MM.1S (cell line): ENCODE results near the gene CIT.

Experiments used
- DNase-seq: peaks from one replicate; pipeline ENCODE4 v3.0.0-alpha.2; 2015
- H2AFZ ChIP-seq: fragments of 300-600 bp; sonication (generic); 2 replicates; pipeline ENCODE4 v1.6.0; 2016; ENCODE audit warnings: antibody characterized with exemption, low read length
- H3F3A ChIP-seq: fragments of 300-600 bp; sonication (generic); 2 replicates; pipeline ENCODE4 v1.6.1; 2016; ENCODE audit warnings: mild to moderate bottlenecking, antibody characterized with exemption, low read length, moderate library complexity, mixed read lengths; ENCODE audit not compliant: insufficient read depth
- H3K27ac ChIP-seq: fragments of 300-600 bp; sonication (generic); 2 replicates; pipeline ENCODE4 v1.5.1; 2016; ENCODE audit warnings: mild to moderate bottlenecking, low read length
- H3K27me3 ChIP-seq: fragments of 300-600 bp; sonication (generic); replicated peaks from 2 replicates; pipeline ENCODE4 v1.6.0; 2016; ENCODE audit warnings: low read length; ENCODE audit not compliant: insufficient read depth
- H3K36me3 ChIP-seq: fragments of 300-600 bp; sonication (generic); replicated peaks from 2 replicates; pipeline ENCODE4 v1.6.1; 2016; ENCODE audit warnings: mild to moderate bottlenecking, low read length, mixed read lengths; ENCODE audit not compliant: insufficient read depth
- H3K4me1 ChIP-seq: fragments of 300-600 bp; sonication (generic); 2 replicates; pipeline ENCODE4 v1.6.1; 2016; ENCODE audit warnings: low read length, mixed read lengths
- H3K4me2 ChIP-seq: fragments of 300-600 bp; sonication (generic); 2 replicates; pipeline ENCODE4 v1.6.0; 2016; ENCODE audit warnings: low read depth, low read length
- H3K4me3 ChIP-seq: fragments of 300-600 bp; sonication (generic); 2 replicates; pipeline ENCODE4 v1.5.1; 2016; ENCODE audit warnings: low read length, mixed read lengths
- H3K79me2 ChIP-seq: fragments of 300-600 bp; sonication (generic); 2 replicates; pipeline ENCODE4 v1.6.1; 2016; ENCODE audit warnings: mixed run types, low read length, mixed read lengths
- H3K9ac ChIP-seq: fragments of 300-600 bp; sonication (generic); 2 replicates; pipeline ENCODE4 v1.6.1; 2016; ENCODE audit warnings: low read length, mixed read lengths
- H3K9me2 ChIP-seq: fragments of 300-600 bp; sonication (generic); replicated peaks from 2 replicates; pipeline ENCODE4 v1.6.1; 2016; ENCODE audit warnings: mild to moderate bottlenecking, low read length, mixed read lengths; ENCODE audit not compliant: insufficient read depth
- H3K9me3 ChIP-seq: fragments of 300-600 bp; sonication (generic); replicated peaks from 2 replicates; pipeline ENCODE4 v1.6.1; 2016; ENCODE audit warnings: mild to moderate bottlenecking, low read length, mixed read lengths; ENCODE audit not compliant: insufficient read depth
- H4K20me1 ChIP-seq: fragments of 300-600 bp; sonication (generic); 2 replicates; pipeline ENCODE4 v1.6.1; 2016; ENCODE audit warnings: mild to moderate bottlenecking, low read length, moderate library complexity, mixed read lengths; ENCODE audit not compliant: insufficient read depth
- EZH2 ChIP-seq: fragments of 300-600 bp; sonication (generic); optimal IDR thresholded peaks from 2 replicates; pipeline ENCODE3; 2017; ENCODE audit warnings: low read depth, mild to moderate bottlenecking, antibody characterized with exemption, low read length, mixed read lengths
- EZH2phosphoT487 ChIP-seq: fragments of 300-600 bp; sonication (generic); IDR thresholded peaks from 2 replicates; pipeline ENCODE4 v1.6.1; 2018; ENCODE audit warnings: antibody characterized with exemption, low read length
- TF ChIP-seq, protein P1 (sequence below): fragments of 300-600 bp; sonication (generic); IDR thresholded peaks from 2 replicates; pipeline ENCODE4 v1.5.1; 2016; ENCODE audit warnings: antibody characterized with exemption, low read length, mixed read lengths

The CIT gene

DNA sequence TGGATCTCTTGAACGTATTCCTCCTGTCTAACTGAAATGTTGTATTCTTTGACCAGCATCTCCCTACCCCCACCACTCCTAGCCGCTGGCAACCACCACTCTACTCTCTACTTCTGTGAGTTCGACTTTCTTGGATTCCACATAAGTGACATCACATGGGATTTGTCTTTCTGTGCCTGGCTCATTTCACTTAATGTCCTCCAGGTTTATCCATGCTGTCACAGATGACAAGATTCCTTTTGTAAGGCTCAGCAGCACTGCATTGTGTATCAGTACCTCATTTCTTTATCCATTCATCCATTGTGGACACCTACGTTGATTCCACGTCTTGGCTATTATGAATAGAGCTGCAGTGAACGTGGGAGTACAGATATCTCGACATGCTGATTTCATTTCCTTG lies 198.7 kb downstream of the CIT start:
- 0 out of 2 replicates have a peak, but pooled peaks cover 3% of the 10 kb centered on the region for H3F3A ChIP-seq
- no peak overlapping the region for H3K4me3 ChIP-seq
- TF ChIP-seq, protein P1, sequence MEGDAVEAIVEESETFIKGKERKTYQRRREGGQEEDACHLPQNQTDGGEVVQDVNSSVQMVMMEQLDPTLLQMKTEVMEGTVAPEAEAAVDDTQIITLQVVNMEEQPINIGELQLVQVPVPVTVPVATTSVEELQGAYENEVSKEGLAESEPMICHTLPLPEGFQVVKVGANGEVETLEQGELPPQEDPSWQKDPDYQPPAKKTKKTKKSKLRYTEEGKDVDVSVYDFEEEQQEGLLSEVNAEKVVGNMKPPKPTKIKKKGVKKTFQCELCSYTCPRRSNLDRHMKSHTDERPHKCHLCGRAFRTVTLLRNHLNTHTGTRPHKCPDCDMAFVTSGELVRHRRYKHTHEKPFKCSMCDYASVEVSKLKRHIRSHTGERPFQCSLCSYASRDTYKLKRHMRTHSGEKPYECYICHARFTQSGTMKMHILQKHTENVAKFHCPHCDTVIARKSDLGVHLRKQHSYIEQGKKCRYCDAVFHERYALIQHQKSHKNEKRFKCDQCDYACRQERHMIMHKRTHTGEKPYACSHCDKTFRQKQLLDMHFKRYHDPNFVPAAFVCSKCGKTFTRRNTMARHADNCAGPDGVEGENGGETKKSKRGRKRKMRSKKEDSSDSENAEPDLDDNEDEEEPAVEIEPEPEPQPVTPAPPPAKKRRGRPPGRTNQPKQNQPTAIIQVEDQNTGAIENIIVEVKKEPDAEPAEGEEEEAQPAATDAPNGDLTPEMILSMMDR = no peak
- TF ChIP-seq EZH2phosphoT487 = no peak
- H3K27ac ChIP-seq = no peak overlapping the region
- no peaks in the 10 kb centered on the region for H3K36me3 ChIP-seq
- H3K27me3 ChIP-seq = no peaks in the 10 kb centered on the region
- no peaks in the 10 kb centered on the region for H3K9me2 ChIP-seq
- no peaks in the 10 kb centered on the region for H4K20me1 ChIP-seq
- DNase-seq = no peak
- H3K9me3 ChIP-seq = no peaks in the 10 kb centered on the region
- no peak overlapping the region for H3K9ac ChIP-seq
- no peak overlapping the region for H3K4me2 ChIP-seq
- 0 out of 2 replicates have a peak, but pooled peaks cover 4% of the 10 kb centered on the region for H3K4me1 ChIP-seq
- H3K79me2 ChIP-seq = no peaks in the 10 kb centered on the region
- no peak overlapping the region for H2AFZ ChIP-seq

DNA sequence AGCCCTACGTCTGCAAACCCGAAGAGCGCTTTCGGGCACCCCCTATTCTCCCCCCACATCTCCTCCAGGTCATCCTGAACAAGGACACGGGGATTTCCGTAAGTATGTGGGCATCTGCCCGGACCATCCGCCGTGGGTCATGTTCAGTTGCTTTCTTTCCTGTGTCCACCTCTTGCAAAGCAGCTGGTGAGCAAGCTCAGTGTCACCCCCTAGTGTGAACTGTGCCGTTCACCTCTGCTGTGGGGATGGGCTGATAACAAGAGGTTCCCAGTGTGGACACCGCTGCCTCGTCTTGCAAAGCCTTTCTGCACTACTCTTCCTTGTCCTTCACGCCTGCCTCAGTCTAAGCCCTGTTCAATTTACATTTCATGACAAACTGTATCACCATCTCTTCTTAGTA lies 200.5 kb downstream of the CIT start:
- no peak for TF ChIP-seq EZH2phosphoT487
- no peak for TF ChIP-seq EZH2
- TF ChIP-seq, protein P1 = no peak
- no peak overlapping the region for H3K9ac ChIP-seq
- no peaks in the 10 kb centered on the region for H3K36me3 ChIP-seq

DNA sequence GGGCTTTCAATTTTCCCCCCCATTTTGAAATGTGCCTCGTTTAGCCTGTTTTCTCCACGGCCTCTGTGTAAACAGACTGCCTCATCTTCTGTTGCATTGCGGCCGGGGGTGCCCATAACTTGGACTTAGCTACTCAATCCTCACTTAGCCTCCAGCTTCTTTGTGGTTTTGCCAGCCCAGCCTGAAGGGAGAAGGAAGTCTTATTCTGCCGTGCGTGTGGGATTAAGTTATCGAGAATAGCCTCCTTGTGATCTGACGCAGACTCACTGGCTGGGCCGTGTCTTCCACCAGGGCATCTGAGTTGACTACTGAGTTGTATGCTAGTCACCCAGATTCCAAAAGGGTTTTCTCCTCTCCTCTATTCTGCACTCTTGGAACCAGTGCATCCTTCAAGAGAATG lies 201.1 kb downstream of the CIT start:
- no peaks in the 10 kb centered on the region for H3K9me2 ChIP-seq
- TF ChIP-seq EZH2phosphoT487 (no peak), EZH2 (no peak)
- TF ChIP-seq, protein P1 = no peak
- no peak overlapping the region for H2AFZ ChIP-seq
- no peaks in the 10 kb centered on the region for H3K36me3 ChIP-seq
- no peaks in the 10 kb centered on the region for H3F3A ChIP-seq
- H3K27me3 ChIP-seq = no peaks in the 10 kb centered on the region
- no peaks in the 10 kb centered on the region for H3K79me2 ChIP-seq
- H3K4me2 ChIP-seq = no peak overlapping the region
- H3K4me1 ChIP-seq = no peaks in the 10 kb centered on the region
- no peak overlapping the region for H3K4me3 ChIP-seq
- H4K20me1 ChIP-seq = no peaks in the 10 kb centered on the region
- no peak overlapping the region for H3K27ac ChIP-seq
- no peak overlapping the region for H3K9ac ChIP-seq
- no peak for DNase-seq
- H3K9me3 ChIP-seq = no peaks in the 10 kb centered on the region

More for the DNA sequence above, 200.5 kb downstream of the CIT start:
- H4K20me1 ChIP-seq = no peaks in the 10 kb centered on the region
- no peak overlapping the region for H3K27ac ChIP-seq
- no peak overlapping the region for H2AFZ ChIP-seq
- H3K27me3 ChIP-seq = no peaks in the 10 kb centered on the region
- H3K4me1 ChIP-seq = no peaks in the 10 kb centered on the region
- no peaks in the 10 kb centered on the region for H3K79me2 ChIP-seq
- no peak overlapping the region for H3K4me2 ChIP-seq
- no peaks in the 10 kb centered on the region for H3K9me3 ChIP-seq
- no peak for DNase-seq
- no peaks in the 10 kb centered on the region for H3K9me2 ChIP-seq
- no peak overlapping the region for H3K4me3 ChIP-seq
- no peaks in the 10 kb centered on the region for H3F3A ChIP-seq
